ENCODE data around the gene PTCH1.

DNA sequence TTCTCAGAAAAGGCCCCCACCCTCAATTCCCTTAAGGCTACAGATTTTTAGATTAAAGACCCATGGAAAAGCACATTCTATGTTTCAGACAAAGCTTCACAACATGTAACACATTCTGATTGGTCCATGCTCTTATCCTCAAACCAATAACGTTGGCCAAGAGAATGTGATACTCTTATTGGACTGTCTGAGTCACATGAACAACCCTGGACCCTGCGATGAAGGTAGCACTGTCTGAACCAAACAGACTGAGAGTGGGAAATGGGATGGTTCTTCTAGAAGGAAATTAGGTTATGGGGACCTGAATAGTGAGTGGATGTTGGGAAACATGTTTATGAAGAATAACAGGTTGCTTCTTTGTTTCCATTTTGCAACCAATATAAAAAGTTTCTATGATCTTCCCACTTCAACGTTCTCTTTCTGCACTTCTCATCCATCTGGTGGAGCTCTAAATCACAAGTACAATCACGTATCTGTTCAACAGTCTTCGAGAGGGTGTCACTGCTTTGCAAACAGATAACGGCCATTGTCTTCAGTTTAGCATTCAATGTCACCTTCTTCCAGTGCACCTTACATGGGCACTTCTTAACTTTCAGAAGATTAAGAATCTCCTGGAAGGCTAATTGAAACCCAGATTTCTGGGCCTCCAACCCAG is 81.6 kb downstream of the PTCH1 start:
- TF ChIP-seq, protein P1, sequence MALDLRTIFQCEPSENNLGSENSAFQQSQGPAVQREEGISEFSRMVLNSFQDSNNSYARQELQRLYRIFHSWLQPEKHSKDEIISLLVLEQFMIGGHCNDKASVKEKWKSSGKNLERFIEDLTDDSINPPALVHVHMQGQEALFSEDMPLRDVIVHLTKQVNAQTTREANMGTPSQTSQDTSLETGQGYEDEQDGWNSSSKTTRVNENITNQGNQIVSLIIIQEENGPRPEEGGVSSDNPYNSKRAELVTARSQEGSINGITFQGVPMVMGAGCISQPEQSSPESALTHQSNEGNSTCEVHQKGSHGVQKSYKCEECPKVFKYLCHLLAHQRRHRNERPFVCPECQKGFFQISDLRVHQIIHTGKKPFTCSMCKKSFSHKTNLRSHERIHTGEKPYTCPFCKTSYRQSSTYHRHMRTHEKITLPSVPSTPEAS (tag by site-specific recombination; IDR thresholded peaks at IDR 0.05): no peak
- no peak for TF ChIP-seq ZNF529 (tag by site-specific recombination; IDR thresholded peaks at IDR 0.05; ENCODE audit: insufficient replicate concordance)
- TF ChIP-seq ZNF626 (tag by site-specific recombination; IDR thresholded peaks at IDR 0.05): no peak
- TF ChIP-seq, protein P2, sequence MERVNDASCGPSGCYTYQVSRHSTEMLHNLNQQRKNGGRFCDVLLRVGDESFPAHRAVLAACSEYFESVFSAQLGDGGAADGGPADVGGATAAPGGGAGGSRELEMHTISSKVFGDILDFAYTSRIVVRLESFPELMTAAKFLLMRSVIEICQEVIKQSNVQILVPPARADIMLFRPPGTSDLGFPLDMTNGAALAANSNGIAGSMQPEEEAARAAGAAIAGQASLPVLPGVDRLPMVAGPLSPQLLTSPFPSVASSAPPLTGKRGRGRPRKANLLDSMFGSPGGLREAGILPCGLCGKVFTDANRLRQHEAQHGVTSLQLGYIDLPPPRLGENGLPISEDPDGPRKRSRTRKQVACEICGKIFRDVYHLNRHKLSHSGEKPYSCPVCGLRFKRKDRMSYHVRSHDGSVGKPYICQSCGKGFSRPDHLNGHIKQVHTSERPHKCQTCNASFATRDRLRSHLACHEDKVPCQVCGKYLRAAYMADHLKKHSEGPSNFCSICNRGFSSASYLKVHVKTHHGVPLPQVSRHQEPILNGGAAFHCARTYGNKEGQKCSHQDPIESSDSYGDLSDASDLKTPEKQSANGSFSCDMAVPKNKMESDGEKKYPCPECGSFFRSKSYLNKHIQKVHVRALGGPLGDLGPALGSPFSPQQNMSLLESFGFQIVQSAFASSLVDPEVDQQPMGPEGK (tag by site-specific recombination; IDR thresholded peaks at IDR 0.05): no peak
- TF ChIP-seq MEIS1 (CRISPR knock-in tag; IDR thresholded peaks at IDR 0.05; ENCODE audit: borderline replicate concordance): no peak
- TF ChIP-seq, protein P3, sequence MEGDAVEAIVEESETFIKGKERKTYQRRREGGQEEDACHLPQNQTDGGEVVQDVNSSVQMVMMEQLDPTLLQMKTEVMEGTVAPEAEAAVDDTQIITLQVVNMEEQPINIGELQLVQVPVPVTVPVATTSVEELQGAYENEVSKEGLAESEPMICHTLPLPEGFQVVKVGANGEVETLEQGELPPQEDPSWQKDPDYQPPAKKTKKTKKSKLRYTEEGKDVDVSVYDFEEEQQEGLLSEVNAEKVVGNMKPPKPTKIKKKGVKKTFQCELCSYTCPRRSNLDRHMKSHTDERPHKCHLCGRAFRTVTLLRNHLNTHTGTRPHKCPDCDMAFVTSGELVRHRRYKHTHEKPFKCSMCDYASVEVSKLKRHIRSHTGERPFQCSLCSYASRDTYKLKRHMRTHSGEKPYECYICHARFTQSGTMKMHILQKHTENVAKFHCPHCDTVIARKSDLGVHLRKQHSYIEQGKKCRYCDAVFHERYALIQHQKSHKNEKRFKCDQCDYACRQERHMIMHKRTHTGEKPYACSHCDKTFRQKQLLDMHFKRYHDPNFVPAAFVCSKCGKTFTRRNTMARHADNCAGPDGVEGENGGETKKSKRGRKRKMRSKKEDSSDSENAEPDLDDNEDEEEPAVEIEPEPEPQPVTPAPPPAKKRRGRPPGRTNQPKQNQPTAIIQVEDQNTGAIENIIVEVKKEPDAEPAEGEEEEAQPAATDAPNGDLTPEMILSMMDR (tag by site-specific recombination; IDR thresholded peaks at IDR 0.05): no peak

All from HEK293 (cell line).